ENCODE results near the gene AUTS2. TPM values are rescaled to one million over a fixed set of nuclear protein-coding genes. Genes with fewer than 3 reads are reported as not detected.

Gene AUTS2
- total RNA-seq, 2 donors from 2014 or later: 8.6 TPM

GRCh38 chr7:70457883-70458680, 859.8 kb downstream of the AUTS2 start:
- peaks cover 0 to 10% of the 10 kb centered on the region in 2 donors for H3K4me1 ChIP-seq
- no peaks in the 10 kb centered on the region for H3K9me3 ChIP-seq
- no peak for TF ChIP-seq CTCF (IDR thresholded peaks at IDR 0.05)
- no peak for DNase-seq (ENCODE audit: low spot score)
- H3K4me3 ChIP-seq: no peak overlapping the region
- H3K36me3 ChIP-seq: no peaks in the 10 kb centered on the region
- no peaks in the 10 kb centered on the region for H3K27me3 ChIP-seq
- H3K27ac ChIP-seq: no peak overlapping the region

- DNase-seq (ENCODE audit: low spot score): no peak
- no peak overlapping the region for H3K4me3 ChIP-seq
- H3K27ac ChIP-seq: no peak overlapping the region
- no peaks in the 10 kb centered on the region for H3K9me3 ChIP-seq
- H3K27me3 ChIP-seq: no peaks in the 10 kb centered on the region
- no peaks in the 10 kb centered on the region for H3K36me3 ChIP-seq
- TF ChIP-seq CTCF (IDR thresholded peaks at IDR 0.05): no peak
- peaks cover 0 to 10% of the 10 kb centered on the region in 2 donors for H3K4me1 ChIP-seq
These were observed 860.5 kb downstream of the AUTS2 start for GRCh38 chr7:70458745-70459144.

- Histone ChIP-seq H3K27ac (no peak overlapping the region), H3K4me3 (no peak overlapping the region), H3K4me1 (peaks cover 0 to 10% of the 10 kb centered on the region in 2 donors), H3K36me3 (no peaks in the 10 kb centered on the region), H3K27me3 (no peaks in the 10 kb centered on the region), H3K9me3 (no peaks in the 10 kb centered on the region)
- DNase-seq (ENCODE audit: low spot score): no peak
- no peak for TF ChIP-seq CTCF (IDR thresholded peaks at IDR 0.05)
These were observed 861.3 kb downstream of the AUTS2 start for GRCh38 chr7:70459546-70459945.

GRCh38 chr7:70460071-70460470, 861.8 kb downstream of the AUTS2 start:
- Histone ChIP-seq H3K27me3 (no peaks in the 10 kb centered on the region), H3K27ac (no peak overlapping the region), H3K4me1 (peaks cover 0 to 10% of the 10 kb centered on the region in 2 donors), H3K36me3 (no peaks in the 10 kb centered on the region), H3K9me3 (no peaks in the 10 kb centered on the region), H3K4me3 (no peak overlapping the region)
- TF ChIP-seq CTCF (IDR thresholded peaks at IDR 0.05): no peak
- DNase-seq (ENCODE audit: low spot score): no peak

GRCh38 chr7:70460562-70460961, 862.3 kb downstream of the AUTS2 start:
- Histone ChIP-seq H3K9me3 (no peaks in the 10 kb centered on the region), H3K27me3 (no peaks in the 10 kb centered on the region), H3K4me3 (no peak overlapping the region), H3K36me3 (no peaks in the 10 kb centered on the region), H3K4me1 (peaks cover 0 to 10% of the 10 kb centered on the region in 2 donors), H3K27ac (no peak overlapping the region)
- no peak for DNase-seq (ENCODE audit: low spot score)
- TF ChIP-seq CTCF (IDR thresholded peaks at IDR 0.05): no peak

Data from right atrium auricular region (tissue), 2 donors.